Inflammatory macrophage treated with lipopolysaccharide for 1 hour (primary cell): Measurements from ENCODE around the gene TMBIM4.
"Not testable (repeated sequence)": the region's sequence is repeated elsewhere in the genome, so short reads cannot be mapped to it uniquely, and the experiment has no call there.

Source experiments
- DNase-seq, 2 donors: peaks; one replicate each; pipeline ENCODE4 v3.0.0-alpha.2; 2020 to 2022

Gene TMBIM4

GRCh38 chr12:66169221-66170170 is at the start of gene TMBIM4:
Gene TMBIM4, minus strand, starts transcription at chr12:66169996. Its CDS starts 45 bp downstream, at chr12:66169951.
- DNase-seq: peak; percentile 95 to 98

DNA sequence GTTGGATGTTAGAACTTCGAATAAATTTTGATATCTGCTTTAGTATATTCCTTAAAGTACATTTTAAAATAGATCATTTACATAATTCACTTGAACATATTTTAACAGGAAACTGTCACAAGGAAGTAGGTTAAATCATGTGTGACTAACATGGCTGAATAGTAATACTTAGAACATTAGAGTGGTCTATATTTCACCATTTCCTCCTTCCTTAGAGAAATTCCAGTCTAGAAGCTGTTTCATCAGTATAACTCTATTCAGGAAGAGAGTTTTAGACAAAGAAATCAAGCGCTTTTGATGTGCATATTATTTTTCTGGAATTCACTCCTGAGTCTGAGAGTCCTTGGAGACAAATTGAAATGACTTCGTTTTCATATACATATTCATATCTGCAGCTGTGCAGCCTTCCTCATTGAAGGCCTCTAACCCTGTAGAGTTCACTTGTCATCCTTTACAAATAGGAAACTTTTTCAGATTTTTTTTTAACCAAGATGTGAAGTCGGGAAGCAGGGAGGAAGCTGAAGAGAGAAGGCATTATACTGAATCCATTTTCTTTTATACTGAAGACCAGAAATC is 47.6 kb upstream of the TMBIM4 start:
- peak; percentile 77 to 84 for DNase-seq

- peak; percentile 71 to 80 for DNase-seq
These were observed 43.2 kb upstream of the TMBIM4 start for GRCh38 chr12:66213011-66213410.

- DNase-seq: peak in 1 of 2 donors; percentile 25
These were observed 41.8 kb upstream of the TMBIM4 start for GRCh38 chr12:66211573-66211972.

GRCh38 chr12:66210840-66211239 is 41.0 kb upstream of the TMBIM4 start:
- DNase-seq: peak; percentile 61 to 74

- DNase-seq: no peak
These were observed 36.3 kb upstream of the TMBIM4 start for GRCh38 chr12:66206141-66206540.

DNA sequence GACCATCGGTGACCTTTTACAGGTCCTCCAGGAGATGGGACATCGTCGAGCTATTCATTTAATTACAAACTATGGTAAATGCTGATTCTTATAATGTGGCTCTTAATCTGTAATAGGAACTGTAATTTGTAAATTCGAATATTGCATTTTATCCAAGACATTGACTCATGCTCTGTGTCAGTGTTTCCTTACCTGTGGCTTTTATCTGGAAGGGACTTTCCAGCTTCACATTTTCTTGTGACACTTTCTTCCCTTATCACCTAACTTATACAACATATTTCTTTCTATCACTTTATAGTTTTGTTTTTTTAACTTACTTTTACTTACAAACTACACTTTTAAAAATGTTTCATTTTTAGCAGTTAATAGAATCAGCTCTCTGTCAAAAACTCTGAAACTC is 34.0 kb upstream of the TMBIM4 start:
- DNase-seq: no peak

GRCh38 chr12:66199831-66200509 is 30.2 kb upstream of the TMBIM4 start:
- DNase-seq: no peak

DNA sequence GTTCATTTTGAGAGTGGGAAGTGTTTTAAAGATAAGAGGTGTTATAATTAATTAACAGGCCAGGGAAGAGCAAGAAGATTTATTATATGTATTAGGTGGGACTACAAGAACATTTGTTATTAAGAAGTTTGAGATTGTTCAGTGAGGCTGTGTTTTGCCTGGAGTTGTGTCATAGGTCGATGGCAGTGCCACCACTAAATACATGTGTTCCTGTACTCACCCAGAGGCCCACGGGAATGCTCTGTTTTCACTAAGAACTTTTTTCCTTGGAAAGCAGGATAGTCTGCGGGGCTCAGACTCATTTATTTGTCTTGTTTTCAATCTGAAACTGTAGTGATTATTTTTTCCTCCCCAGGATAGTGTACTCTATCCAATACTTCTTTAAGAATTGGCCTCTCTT is 29.3 kb upstream of the TMBIM4 start:
- DNase-seq: no peak

- no peak for DNase-seq
These were observed 27.7 kb upstream of the TMBIM4 start for GRCh38 chr12:66197495-66197921.

- peak; percentile 90 to 91 for DNase-seq
These were observed 27.0 kb upstream of the TMBIM4 start for GRCh38 chr12:66196806-66197205.

- no peak for DNase-seq
These were observed 25.4 kb upstream of the TMBIM4 start for GRCh38 chr12:66195242-66195641.

DNA sequence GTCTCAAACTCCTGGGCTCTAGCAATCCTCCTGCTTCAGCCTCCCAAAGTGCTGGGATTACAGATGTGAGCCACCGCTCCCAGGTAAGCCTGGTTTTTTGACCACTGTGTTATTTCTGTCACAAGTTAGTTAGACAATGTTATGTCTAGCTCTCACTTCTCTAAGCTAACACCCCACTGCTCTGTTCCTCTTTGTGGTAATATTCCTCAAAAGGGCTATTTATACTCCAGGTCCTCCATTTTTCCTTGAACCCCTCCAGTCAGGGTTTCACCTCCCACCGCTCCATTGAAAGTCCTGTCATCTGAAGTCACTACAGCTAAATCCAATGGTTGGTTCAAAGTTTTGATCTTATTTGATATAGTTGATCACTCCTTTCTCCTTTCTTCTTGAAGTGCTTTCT is 24.3 kb upstream of the TMBIM4 start:
- no peak for DNase-seq

- no peak for DNase-seq
These were observed 21.8 kb upstream of the TMBIM4 start for GRCh38 chr12:66191547-66192126.

- peak; percentile 60 to 64 for DNase-seq
These were observed 20.9 kb upstream of the TMBIM4 start for GRCh38 chr12:66190519-66191370.

DNA sequence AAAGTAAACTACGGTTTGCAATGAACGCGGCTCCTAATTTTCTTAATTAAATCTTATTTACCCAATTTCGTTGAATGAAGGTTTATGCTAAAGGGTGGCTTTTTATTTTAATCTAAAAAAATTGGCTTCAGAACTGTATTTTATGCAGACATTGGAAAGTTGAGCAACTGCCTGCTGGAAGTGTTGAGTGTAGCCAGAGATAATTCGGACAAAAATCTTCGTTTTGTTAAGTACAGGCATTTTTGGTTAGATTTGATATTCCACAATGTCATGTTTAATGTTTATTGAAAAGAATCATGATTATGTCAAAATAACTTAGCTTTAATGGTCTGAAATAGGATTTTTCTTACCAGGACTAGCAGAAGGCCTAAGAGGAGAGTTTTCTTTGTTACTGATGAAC is 20.1 kb upstream of the TMBIM4 start:
- DNase-seq: no peak

GRCh38 chr12:66189486-66189843 is 19.7 kb upstream of the TMBIM4 start:
- DNase-seq: peak in 1 of 2 donors; percentile 33

DNA sequence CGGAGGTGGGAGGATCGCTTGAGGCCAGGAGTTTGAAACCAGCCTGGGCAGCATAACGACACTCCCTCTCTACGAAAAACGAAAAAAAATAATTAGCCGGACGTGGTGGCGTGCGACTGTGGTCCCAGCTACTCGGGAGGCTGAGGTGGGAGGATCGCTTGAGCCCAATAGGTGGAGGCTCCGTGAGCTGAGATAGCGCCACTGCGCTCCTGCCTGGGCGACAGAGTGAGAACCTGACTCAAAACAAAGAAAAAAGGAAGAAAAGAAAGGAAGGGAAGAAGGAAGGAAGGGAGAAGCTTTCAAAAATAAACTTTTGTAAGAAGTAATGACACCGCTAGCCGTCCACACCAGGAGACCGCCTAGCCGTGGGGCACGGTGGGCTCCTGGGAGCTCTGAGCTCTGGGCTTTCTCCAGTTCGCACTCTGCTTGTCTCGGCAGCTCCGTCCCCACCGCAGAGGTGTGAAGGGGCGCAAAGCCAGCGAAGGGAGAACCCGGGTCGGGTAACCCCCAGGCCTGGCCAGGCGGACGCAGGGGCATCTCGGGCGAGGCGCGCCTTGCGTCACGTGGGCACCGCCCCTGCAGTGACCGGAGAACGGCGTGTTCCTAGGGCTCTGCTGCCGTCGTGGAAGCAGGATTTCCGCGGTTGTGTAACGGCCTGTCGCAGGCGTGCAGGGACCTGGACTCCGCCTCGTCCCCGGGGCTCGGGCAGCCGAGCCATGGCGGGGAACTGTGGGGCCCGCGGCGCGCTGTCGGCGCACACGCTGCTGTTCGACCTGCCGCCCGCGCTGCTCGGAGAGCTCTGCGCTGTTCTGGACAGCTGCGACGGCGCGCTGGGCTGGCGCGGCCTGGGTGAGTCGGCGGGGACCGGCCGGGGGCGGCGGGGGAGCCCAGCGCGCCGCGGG is 19.0 kb upstream of the TMBIM4 start, which contains the start of gene IRAK3:
TSS of gene IRAK3 (plus strand) at position 631 of the 902 bp plus-strand sequence. CDS start at position 717, 86 bp downstream.
- DNase-seq: peak; percentile 96 to 97

DNA sequence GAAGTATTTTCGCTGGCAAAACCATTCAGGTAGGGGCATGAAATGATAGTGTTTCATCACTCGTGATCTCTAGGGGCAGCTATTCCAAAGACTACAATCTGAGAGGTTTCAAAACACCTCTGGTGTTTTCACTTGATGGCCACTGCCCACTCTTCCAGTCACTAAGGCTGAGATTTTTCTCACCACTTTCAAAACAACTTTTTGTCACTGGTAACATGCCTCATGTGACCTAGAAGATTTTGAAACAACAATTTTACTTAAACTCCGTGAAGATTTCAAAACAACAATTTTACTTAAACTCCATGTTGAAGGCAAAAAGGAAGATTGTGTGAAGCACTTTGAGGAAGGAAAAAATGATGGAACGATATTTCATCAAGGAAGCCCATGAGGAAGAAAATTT is 18.0 kb upstream of the TMBIM4 start:
- peak; percentile 97 to 98 for DNase-seq

DNA sequence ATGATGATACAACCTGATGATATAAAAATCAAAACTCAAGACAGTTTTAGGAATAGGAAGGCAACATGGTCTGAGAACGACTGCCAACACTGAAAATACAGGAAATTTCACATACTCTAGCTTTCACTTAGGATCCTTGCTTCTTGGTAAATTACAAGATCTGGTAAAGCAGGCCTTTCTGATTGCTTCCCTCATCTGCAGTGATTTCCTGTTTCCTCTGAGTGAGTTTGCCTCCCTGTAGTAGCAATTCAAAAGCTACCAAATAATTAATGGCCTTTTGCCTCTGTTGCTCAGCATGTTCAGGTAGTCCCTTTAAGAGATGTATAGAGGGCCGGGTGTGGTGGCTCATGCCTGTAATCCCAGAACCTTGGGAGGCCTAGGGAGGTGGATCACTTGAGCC is 17.2 kb upstream of the TMBIM4 start:
- DNase-seq: peak; percentile 59 to 62

GRCh38 chr12:66184822-66185221 is 15.0 kb upstream of the TMBIM4 start:
- not testable (repeated sequence) for DNase-seq
